ENCODE results near the gene SPRTN.

Gene SPRTN

DNA sequence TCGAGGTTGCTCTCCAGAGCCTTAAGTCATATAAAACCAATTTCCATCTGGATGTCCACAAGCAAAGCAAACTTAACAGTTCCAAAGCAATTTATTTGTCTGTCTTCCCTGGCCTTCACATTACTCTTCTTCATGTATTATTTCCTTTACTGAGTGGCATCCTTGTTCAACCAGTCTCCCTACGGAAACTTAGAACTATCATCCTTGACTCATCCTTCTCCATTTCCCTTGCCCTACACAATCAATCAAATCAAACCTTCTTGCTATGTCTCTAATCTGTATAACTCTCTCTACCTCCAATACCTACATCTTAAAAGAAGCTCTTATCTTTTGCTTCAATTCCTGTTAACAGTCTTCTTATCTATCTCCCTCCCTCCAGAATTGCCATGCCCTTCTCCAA lies 58.5 kb downstream of the SPRTN start:
- DNase-seq (ENCODE audit: extremely low read depth, low read depth) = no peak
- TF ChIP-seq, protein P1, sequence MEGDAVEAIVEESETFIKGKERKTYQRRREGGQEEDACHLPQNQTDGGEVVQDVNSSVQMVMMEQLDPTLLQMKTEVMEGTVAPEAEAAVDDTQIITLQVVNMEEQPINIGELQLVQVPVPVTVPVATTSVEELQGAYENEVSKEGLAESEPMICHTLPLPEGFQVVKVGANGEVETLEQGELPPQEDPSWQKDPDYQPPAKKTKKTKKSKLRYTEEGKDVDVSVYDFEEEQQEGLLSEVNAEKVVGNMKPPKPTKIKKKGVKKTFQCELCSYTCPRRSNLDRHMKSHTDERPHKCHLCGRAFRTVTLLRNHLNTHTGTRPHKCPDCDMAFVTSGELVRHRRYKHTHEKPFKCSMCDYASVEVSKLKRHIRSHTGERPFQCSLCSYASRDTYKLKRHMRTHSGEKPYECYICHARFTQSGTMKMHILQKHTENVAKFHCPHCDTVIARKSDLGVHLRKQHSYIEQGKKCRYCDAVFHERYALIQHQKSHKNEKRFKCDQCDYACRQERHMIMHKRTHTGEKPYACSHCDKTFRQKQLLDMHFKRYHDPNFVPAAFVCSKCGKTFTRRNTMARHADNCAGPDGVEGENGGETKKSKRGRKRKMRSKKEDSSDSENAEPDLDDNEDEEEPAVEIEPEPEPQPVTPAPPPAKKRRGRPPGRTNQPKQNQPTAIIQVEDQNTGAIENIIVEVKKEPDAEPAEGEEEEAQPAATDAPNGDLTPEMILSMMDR (IDR thresholded peaks at IDR 0.05; ENCODE audit: low read depth, low read length) = no peak

DNA sequence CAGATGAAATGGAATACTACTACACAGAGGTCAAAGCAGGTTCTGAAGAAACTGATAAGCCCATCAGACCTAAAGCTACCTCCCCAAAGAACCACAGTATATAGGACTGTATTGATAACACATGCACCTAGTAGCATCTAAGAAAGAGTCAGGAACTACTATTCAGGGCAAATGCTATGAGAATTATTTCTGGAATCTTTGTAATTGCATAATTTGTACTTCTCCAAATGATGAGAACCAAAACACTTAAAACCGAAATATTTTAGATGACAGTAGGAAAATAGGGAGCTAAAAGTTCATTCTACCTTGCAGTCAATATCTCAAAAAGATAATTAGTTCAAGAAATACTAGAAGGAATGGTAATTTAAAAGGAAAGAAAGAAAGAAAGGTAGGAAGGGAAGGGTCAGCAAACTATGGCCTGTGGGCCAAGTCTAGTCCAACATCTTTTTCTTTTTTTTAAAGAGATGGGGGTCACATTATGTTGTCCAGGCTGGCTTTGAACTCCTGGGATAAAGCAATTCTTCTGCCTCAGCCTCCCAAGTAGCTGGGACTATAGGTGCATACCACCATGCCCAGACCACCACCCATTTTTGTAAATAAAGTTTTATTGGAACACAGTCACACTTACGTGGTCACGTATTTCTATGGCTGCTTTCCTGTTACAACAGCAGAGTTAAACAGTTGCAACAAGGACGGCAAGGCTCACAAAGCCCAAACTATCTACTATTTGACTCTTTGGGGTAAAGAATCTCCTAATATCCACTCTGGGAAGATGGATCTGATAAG lies 60.0 kb downstream of the SPRTN start:
- DNase-seq (ENCODE audit: extremely low read depth, low read depth) = no peak
- TF ChIP-seq, protein P1 (IDR thresholded peaks at IDR 0.05; ENCODE audit: low read depth, low read length) = no peak

DNA sequence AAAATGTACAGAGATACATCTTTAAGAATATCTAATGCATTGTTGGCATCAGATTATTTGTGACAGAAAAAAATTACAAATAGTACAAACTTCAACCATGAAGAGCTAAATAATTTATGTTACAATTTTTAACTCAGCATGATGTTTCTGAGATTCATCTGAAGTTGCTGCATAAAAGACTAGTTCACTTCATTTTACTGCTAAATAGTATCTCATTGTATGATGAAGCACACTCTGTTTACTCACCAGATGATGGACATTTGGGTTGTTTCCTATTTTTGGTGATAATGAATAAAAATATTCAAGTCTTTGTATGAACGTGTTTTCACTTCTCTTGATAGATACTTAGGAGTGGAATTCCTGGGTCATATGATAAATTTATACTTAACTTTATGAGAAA lies 63.4 kb downstream of the SPRTN start:
- TF ChIP-seq, protein P1 (IDR thresholded peaks at IDR 0.05; ENCODE audit: low read depth, low read length) = no peak
- no peak for DNase-seq (ENCODE audit: extremely low read depth, low read depth)

DNA sequence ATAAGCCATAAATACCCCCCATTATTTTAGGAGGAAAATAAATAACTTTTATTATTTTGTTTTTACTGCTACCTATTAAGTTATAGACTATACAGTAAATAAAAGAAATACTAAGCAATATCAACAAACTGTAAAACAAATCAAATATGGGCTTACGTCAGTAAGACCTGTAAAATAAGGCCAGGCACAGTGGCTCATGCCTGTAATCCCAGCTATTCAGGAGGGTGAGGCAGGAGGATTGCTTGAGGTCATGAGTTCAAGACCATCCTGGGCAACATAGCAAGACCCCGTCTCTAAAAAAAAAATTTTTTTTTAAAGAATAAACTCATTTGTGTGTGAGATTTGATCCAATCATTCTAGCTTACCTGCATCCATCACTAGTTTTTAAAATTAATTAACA lies 66.2 kb downstream of the SPRTN start:
- no peak for DNase-seq (ENCODE audit: extremely low read depth, low read depth)
- TF ChIP-seq, protein P1 (IDR thresholded peaks at IDR 0.05; ENCODE audit: low read depth, low read length) = no peak
